GM18907 (cell line): ENCODE data around the gene P2RX4.
"Not testable (repeated sequence)": the region's sequence is repeated elsewhere in the genome, so short reads cannot be mapped to it uniquely, and the experiment has no call there.

Experiments used
- ATAC-seq: cut with Tn5 transposase; IDR thresholded peaks from one replicate; pipeline ENCODE4 v1.9.1; 2021; ENCODE audit warnings: mild to moderate bottlenecking, moderate library complexity; ENCODE audit not compliant: unreplicated experiment

The P2RX4 gene

DNA sequence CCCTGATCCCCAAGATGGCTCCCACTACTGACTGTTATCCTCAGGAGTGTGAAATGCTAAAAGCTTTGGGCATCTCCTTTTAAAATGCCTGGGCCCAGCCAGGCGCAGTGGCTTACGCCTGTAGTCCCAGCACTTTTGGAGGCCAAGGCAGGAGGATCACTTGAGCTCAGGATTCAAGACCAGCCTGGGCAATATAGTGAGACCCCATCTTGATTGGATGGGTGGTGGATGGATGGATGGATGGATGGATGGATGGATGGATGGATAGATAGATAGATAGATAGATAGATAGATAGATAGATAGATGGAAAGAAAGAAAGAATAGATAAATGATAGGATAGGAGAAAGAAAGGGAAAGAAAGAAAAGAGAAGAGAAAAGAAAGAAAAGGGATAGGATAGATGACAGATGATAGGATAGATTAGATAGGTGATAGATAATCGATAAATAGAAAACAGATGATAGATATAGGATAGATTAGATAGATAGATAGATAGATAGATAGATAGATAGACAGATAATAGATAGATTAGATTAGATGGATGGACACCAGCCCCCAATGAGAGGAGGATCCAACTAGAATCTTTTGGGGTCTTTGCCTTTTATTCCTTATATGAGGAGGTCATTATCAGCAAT lies 9.5 kb downstream of the P2RX4 start:
- ATAC-seq: no peak

- no peak for ATAC-seq
Observed at GRCh38 chr12:121222847-121223246, 12.9 kb downstream of the P2RX4 start.

DNA sequence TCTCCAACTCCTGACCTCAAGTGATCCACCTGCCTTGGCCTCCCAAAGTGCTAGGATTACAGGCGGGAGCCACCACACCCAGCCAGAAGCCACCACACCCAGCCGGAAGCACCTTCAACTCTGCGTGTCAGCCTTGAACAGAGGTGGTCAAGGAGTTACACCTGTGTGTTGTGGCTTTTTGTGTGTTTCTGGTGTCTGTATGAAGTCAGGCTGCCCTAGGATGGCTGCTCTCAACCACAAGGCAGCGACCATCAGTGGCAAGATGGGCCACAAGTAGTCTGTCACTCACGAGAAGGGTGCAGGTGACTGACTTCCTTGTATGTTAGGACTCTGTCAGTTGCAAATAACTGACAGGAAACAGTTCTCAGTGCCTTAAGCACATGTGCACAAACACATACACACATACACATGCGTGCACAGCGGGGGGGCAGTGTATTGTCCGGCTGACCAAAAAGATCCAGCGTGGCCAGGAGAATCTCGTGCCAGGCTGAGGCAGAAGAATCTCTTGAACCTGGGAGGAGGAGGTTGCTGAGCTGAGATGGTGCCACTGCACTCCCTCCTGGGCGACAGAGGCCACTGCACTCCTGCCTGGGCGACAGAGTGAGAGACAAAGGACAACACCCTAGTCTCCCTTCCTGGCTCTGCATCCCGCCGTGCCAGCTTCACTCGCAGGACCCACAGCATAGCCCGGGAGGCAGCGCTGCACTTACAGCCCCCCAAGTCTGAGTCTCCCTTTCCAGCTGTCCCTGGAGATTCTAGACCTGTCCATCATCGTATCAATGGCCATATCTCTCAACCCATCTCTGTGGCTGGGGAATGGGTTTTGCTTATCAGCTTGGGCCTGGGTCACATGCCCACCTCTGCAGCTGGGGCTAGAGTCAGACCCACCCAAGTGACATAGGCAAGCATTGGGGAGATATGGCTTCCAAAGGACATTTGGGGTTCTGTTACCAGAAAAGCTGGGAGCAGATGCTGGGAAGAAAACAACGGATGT lies 13.7 kb downstream of the P2RX4 start:
- no peak for ATAC-seq

DNA sequence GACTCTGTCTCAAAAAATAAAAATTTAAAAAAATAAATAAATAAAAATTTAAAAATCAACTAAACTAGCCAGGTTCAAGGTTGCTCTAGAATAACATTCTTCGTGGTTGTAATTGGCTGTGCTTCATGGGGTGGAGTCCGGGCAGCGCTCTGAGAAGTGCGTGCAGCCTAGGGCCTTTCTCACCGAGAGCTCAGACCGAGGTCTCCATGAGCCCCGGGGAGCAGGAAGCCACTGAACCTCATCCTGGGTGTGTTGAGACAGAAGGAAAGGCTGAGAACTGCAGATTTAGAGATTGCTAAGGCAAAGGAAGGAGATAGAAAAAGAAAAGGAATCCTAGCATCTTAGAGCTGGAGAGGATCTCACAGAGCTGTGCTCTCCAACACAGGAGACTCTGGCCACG lies 14.7 kb downstream of the P2RX4 start:
- no peak for ATAC-seq

DNA sequence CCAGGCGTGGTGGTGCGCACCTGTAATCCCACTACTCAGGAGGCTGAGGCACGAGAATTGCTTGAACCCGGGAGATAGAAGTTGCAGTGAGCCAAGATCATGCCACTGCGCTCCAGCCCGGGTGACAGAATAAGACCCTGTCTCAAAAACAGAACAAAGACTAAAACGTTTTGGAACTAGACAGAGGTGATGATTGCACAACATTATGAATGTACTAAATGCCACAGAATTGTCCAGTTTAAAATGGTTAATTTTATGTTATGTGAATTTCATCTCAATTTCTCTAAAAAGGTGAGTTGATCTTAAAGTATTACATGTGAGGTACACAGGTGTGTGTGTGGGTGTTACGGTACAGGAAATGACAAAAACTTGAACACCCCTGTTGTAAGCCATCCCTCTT lies 16.5 kb downstream of the P2RX4 start:
- no peak for ATAC-seq

DNA sequence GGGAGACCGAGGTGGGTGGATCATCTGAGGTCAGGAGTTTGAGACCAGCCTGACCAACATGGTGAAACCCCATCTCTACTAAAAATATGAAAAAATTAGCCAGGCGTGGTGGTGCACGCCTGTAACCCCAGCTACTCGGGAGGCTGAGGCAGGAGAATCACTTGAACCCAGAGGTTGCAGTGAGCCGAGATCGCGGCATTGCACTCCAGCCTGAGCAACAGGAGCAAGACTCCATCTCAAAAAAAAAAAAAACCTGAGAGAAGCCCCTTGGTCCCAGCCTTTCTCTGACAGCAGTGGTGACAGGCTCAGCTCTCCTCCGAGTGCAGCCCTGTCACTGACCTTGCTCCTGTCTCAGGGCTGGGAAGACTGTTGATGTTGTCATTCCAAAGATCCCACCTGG lies 16.9 kb downstream of the P2RX4 start:
- ATAC-seq: peak; percentile 4

DNA sequence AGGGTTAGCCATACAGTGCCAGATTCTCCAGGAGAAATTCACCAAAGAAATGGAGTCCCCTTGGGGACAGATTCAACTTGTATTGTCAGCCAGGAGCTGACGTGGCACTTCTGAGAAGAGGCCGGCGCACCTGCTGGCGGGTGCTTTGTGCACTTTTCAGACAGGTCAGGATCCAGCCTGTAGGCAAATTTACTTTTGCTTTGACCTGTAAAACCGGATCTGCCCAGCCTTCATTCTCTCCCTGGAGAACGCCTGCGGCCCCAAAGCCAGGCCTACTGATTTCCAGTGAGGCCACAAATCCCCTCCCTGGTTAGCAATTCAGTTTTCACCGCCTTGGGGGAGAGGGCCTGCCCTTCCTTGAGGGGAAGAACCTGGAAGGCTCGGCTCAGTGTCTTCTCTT lies 17.4 kb downstream of the P2RX4 start:
- ATAC-seq: peak; percentile 49

GRCh38 chr12:121228919-121229665 lies 19.2 kb downstream of the P2RX4 start:
- ATAC-seq: no peak

- ATAC-seq: not testable (repeated sequence)
Observed at GRCh38 chr12:121229826-121230537, 20.1 kb downstream of the P2RX4 start.

DNA sequence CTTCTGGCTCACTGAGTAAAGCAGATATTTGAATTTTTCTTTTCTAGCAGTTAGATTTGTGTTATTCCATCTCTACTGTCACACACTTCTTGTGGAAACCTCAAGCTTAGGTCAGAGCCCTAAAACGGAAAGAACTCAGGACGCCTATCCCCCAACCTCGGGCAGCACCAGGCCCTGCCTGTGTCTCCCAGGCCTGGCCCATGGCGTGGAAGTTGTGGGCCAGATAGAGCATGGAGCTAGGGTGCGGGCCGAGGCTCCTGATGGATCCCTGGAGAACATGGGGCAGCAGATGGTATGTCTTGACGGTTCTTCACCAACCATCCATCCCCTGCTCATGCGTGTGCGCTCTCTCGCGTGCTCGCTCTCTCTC lies 20.6 kb downstream of the P2RX4 start:
- no peak for ATAC-seq

GRCh38 chr12:121232163-121232562 lies 22.2 kb downstream of the P2RX4 start:
- ATAC-seq: no peak

- no peak for ATAC-seq
Observed at GRCh38 chr12:121232977-121233627, 23.2 kb downstream of the P2RX4 start.

- ATAC-seq: no peak
Observed at GRCh38 chr12:121233628-121234020, 23.7 kb downstream of the P2RX4 start.

GRCh38 chr12:121236776-121237175 lies 26.8 kb downstream of the P2RX4 start:
- no peak for ATAC-seq

DNA sequence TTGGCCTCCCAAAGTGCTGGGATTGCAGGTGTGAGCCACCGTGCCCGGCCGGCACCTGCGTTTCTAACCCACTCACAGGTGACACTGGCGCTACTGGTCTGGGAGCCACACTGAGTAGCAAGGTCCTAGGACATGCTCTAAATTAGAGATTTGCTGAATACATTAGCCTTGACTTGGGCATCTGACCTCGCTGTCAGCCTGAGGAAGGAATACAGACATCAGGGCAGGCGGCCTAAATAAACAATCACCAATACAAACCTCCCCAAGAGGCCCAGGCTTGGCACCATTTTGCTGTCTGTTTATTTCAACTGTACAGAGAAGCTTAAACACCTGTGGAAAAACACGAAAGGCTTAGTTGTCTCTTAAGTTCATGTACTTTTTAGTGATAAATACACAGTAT lies 27.5 kb downstream of the P2RX4 start:
- ATAC-seq: no peak

DNA sequence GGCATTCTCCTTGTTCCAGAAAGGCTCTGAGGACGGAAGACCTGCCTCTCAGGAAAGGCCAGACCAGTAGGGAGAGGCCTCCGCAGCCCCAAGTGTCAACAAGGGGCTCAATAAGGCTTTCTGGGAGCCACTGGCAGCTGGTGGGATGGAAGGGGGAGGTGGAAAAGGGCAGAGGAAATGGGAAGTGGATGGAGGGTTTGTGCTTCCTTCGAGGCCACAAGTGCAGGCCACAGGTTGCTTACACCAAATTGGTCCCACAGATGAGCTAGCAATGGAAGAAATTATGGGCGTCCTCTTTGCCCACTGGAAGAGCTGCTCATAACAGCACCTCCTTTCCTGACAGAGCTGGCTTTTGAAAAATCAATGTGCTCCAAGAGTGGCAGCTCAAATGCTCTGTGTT lies 28.2 kb downstream of the P2RX4 start:
- ATAC-seq: no peak

GRCh38 chr12:121238604-121239350 lies 28.8 kb downstream of the P2RX4 start:
- no peak for ATAC-seq

DNA sequence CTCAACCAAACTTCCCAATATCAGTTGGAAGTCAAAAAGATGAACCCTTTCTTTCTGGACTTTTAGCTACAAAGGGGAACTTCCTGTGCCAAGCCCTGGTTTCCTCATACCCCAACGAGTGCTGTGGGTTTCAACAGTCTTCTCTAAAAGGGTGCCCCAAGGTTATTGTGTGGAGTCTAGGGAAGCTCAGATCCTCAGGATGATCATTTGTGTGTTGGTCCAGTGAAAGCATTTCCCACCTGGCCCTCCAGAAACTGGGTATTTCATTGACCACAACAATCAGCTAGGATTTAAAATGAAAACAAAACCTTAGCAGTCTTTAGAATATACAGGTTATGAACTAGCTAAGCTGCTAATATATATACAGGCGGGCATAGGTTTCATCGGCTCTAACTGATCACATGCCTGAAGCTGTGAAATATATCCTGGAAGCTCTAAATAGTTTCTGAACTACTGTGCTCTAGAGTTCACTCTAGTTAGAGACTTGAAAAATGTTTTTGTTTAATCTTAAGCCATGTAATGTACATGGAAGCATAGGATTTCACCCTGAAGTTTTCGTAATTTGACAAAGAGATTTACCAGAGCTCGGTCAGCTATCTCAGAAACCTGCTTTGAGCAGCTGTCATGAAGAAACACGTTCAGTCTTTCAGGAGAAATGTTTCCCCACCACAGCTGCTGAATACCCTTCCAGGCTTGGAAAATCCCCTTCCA lies 29.6 kb downstream of the P2RX4 start:
- ATAC-seq: no peak

GRCh38 chr12:121240062-121240420 lies 30.1 kb downstream of the P2RX4 start:
- no peak for ATAC-seq
